ENCODE results near the gene PIM2. TPM values are rescaled to one million over a fixed set of nuclear protein-coding genes. Genes with fewer than 3 reads are reported as not detected.

Gene PIM2
- total RNA-seq, 1 experiment from 2014 or later, result 15.6 TPM

- no peak overlapping the region for H2AFZ ChIP-seq (ENCODE audit: low read depth, low read length, poor library complexity, severe bottlenecking)
- RAD21 ChIA-PET (ENCODE audit: low non-redundant PET in 1 of 2, low total read pairs in 2 of 2, uncharacterized antibody in 2 of 2, unreplicated experiment in 2 of 2), result no interaction called here
- intact Hi-C loops (cut with micrococcal nuclease), result no loop called here
- no peaks in the 10 kb centered on the region for H3K27me3 ChIP-seq (ENCODE audit: insufficient read depth, low read length)
- no peak overlapping the region for H3K4me2 ChIP-seq (ENCODE audit: low read length)
- H3K36me3 ChIP-seq (ENCODE audit: control insufficient read depth in 1 of 2, insufficient read depth in 2 of 2, low read length in 2 of 2), result no peaks in the 10 kb centered on the region; a peak in 2 of 4 replicates
- no peak overlapping the region for H3K4me3 ChIP-seq (replicated peaks in 1 of 2; ENCODE audit: low read depth in 1 of 2, low read length in 2 of 2)
- ATAC-seq, result no peak
- CTCF ChIA-PET, result no interaction called here
- no TSS peak for BruUV-seq (replicated peaks)
- peaks cover 3 to 4% of the 10 kb centered on the region in 2 experiments; a peak in 1 of 4 replicates for H3K4me1 ChIP-seq (ENCODE audit: control insufficient read depth in 1 of 2, insufficient read depth in 2 of 2, low read length in 2 of 2)
- POLR2A ChIA-PET, result no interaction called here
- no peak overlapping the region for H3K9ac ChIP-seq (ENCODE audit: low read length)
- H4K20me1 ChIP-seq (ENCODE audit: insufficient read depth), result no peaks in the 10 kb centered on the region
- peaks cover 17% of the 10 kb centered on the region for H3K79me2 ChIP-seq (ENCODE audit: insufficient read depth, low read length)
- H3K27ac ChIP-seq (ENCODE audit: low read depth, low read length), result no peak overlapping the region
- no peaks in the 10 kb centered on the region for H3K9me2 ChIP-seq (ENCODE audit: insufficient read depth)
- no peaks in the 10 kb centered on the region for H3K9me3 ChIP-seq (ENCODE audit: control insufficient read depth in 1 of 2, insufficient read depth in 1 of 2, low read depth in 1 of 2, low read length in 2 of 2)
- no peak for TF ChIP-seq YY1 (IDR thresholded peaks at IDR 0.05; ENCODE audit: extremely low read depth, insufficient replicate concordance, low read depth, low read length)
- no peak for TF ChIP-seq CEBPB (IDR thresholded peaks at IDR 0.05; ENCODE audit: low read depth)
- no peak for TF ChIP-seq REST (IDR thresholded peaks at IDR 0.05; ENCODE audit: low read depth)
- no peak for TF ChIP-seq ZNF274 (IDR thresholded peaks at IDR 0.05; ENCODE audit: low read depth, low read length)
- no peak for TF ChIP-seq ATF3 (IDR thresholded peaks at IDR 0.05)
- no peak for TF ChIP-seq SIN3A (IDR thresholded peaks at IDR 0.05; ENCODE audit: low read depth)
- TF ChIP-seq RAD21 (IDR thresholded peaks at IDR 0.05; ENCODE audit: low read depth), result no peak
- no peak for TF ChIP-seq EZH2phosphoT487 (IDR thresholded peaks at IDR 0.05; ENCODE audit: borderline replicate concordance)
- no peak for TF ChIP-seq CTCF (IDR thresholded peaks at IDR 0.05 in 2 of 3, conservative IDR thresholded peaks at IDR 0.05 in 1 of 3; ENCODE audit: borderline replicate concordance in 1 of 3, insufficient read depth in 1 of 3, low read depth in 2 of 3, low read length in 2 of 3)
- TF ChIP-seq MAX (IDR thresholded peaks at IDR 0.05), result no peak
- TF ChIP-seq TCF7L2 (IDR thresholded peaks at IDR 0.05; ENCODE audit: borderline replicate concordance, extremely low read depth, insufficient read depth, insufficient read length), result no peak
- TF ChIP-seq JUND (IDR thresholded peaks at IDR 0.05), result no peak
- TF ChIP-seq FOSL1 (IDR thresholded peaks at IDR 0.05; ENCODE audit: low read depth), result no peak
- TF ChIP-seq SRF (IDR thresholded peaks at IDR 0.05; ENCODE audit: low read depth), result no peak
- no peak for TF ChIP-seq ELF1 (IDR thresholded peaks at IDR 0.05; ENCODE audit: borderline replicate concordance, low read depth)
- no peak for TF ChIP-seq POLR2AphosphoS5 (IDR thresholded peaks at IDR 0.05; ENCODE audit: low read depth, low read length)
- no peak for TF ChIP-seq POLR2A (IDR thresholded peaks at IDR 0.05; ENCODE audit: borderline replicate concordance, extremely low read depth, insufficient read depth, insufficient read length)
- TF ChIP-seq EGR1 (IDR thresholded peaks at IDR 0.05; ENCODE audit: low read depth), result no peak
- no peak for TF ChIP-seq ZFX (IDR thresholded peaks at IDR 0.05)
- TF ChIP-seq ZBTB33 (IDR thresholded peaks at IDR 0.05; ENCODE audit: extremely low read depth, insufficient replicate concordance, low read length), result no peak
- DNase-seq (ENCODE audit: low read depth, low spot score), result no peak
These were observed 16.0 kb downstream of the PIM2 start for GRCh38 chrX:48902776-48903175.
